OCI-LY7 (cell line): ENCODE data around the gene PDZRN4. TPM values are rescaled to one million over a fixed set of nuclear protein-coding genes. Genes with fewer than 3 reads are reported as not detected.

ENCODE experiments used
- BruUV-seq: library from RNA; stranded (reverse); fragments of 400-500 nt; replicated peaks from 2 replicates; lab custom pipeline; 2021; lab: Mats Ljungman, UMichigan
- CTCF ChIA-PET: fragments of 300-600 bp; sonication (Branson Sonifier 250); formaldehyde crosslinking; loops from one replicate; lab custom pipeline; 2022; ENCODE audit warnings: antibody characterized with exemption; ENCODE audit not compliant: unreplicated experiment; lab: Charles Lee
- POLR2A ChIA-PET: fragments of 300-600 bp; sonication (Branson Sonifier 250); formaldehyde crosslinking; loops from one replicate; lab custom pipeline; 2022; ENCODE audit warnings: antibody characterized with exemption; lab: Charles Lee
- DNase-seq: peaks from one replicate; pipeline ENCODE4 v3.0.0-alpha.2; 2015; ENCODE audit warnings: low spot score
- H2AFZ ChIP-seq: fragments of 200-600 bp; sonication (generic), shearing (Covaris generic); 2 replicates; pipeline ENCODE4 v1.6.1; 2014; ENCODE audit warnings: mild to moderate bottlenecking, antibody characterized with exemption, low read length, moderate library complexity
- H3K27ac ChIP-seq: fragments of 200-600 bp; sonication (generic); 2 replicates; pipeline ENCODE4 v1.5.1; 2014; ENCODE audit warnings: mixed run types, low read depth, mild to moderate bottlenecking, moderate library complexity, low read length, inconsistent platforms; ENCODE audit not compliant: poor library complexity, severe bottlenecking
- H3K36me3 ChIP-seq: fragments of 200-600 bp; sonication (generic); 2 replicates; pipeline ENCODE4 v1.6.1; 2014; ENCODE audit warnings: mild to moderate bottlenecking, antibody characterized with exemption, low read length, moderate library complexity, mixed read lengths; ENCODE audit not compliant: insufficient read depth
- H3K4me1 ChIP-seq: fragments of 200-600 bp; sonication (generic); 2 replicates; pipeline ENCODE4 v1.5.1; 2014; ENCODE audit warnings: mild to moderate bottlenecking, low read length; ENCODE audit not compliant: insufficient read depth, poor library complexity, severe bottlenecking
- H3K4me2 ChIP-seq: fragments of 200-600 bp; sonication (generic); 2 replicates; pipeline ENCODE4 v1.6.1; 2014; ENCODE audit warnings: mild to moderate bottlenecking, low read length
- H3K4me3 ChIP-seq: fragments of 200-600 bp; sonication (generic); 2 replicates; pipeline ENCODE4 v1.5.1; 2014; ENCODE audit warnings: mild to moderate bottlenecking, low read depth, low read length; ENCODE audit not compliant: poor library complexity, severe bottlenecking
- H3K79me2 ChIP-seq: fragments of 200-600 bp; sonication (generic); 2 replicates; pipeline ENCODE4 v1.6.1; 2016; ENCODE audit warnings: low read depth, mild to moderate bottlenecking, low read length, moderate library complexity, mixed read lengths; ENCODE audit not compliant: insufficient read depth
- H3K9me2 ChIP-seq: fragments of 200-600 bp; sonication (generic); 2 replicates; pipeline ENCODE4 v1.6.1; 2016; ENCODE audit warnings: mild to moderate bottlenecking, low read length, mixed read lengths; ENCODE audit not compliant: insufficient read depth
- H3K9me3 ChIP-seq: fragments of 200-600 bp; sonication (generic); 2 replicates; pipeline ENCODE4 v1.6.1; 2014; ENCODE audit warnings: mild to moderate bottlenecking, mixed run types, low read length, mixed read lengths
- H4K20me1 ChIP-seq: fragments of 200-600 bp; sonication (generic); 2 replicates; pipeline ENCODE4 v1.6.1; 2014; ENCODE audit warnings: mild to moderate bottlenecking, antibody characterized with exemption, low read length, moderate library complexity, mixed read lengths; ENCODE audit not compliant: insufficient read depth
- CTCF ChIP-seq: fragments of 200-600 bp; sonication (generic); conservative IDR thresholded peaks from 2 replicates; pipeline ENCODE4 v1.5.1; 2014; ENCODE audit warnings: mild to moderate bottlenecking, antibody characterized with exemption, low read length, moderate library complexity, mixed read lengths
- EZH2phosphoT487 ChIP-seq: fragments of 200-600 bp; sonication (generic); IDR thresholded peaks from 2 replicates; pipeline ENCODE4 v1.6.1; 2018; ENCODE audit warnings: low read depth, borderline replicate concordance, mild to moderate bottlenecking, mixed run types, antibody characterized with exemption, low read length, moderate library complexity, mixed read lengths
- intact Hi-C: fragments of 100-400 bp; cut with micrococcal nuclease; formaldehyde crosslinking; loops from one replicate; pipeline ENCODE4 v1.10.0; 2022; ENCODE audit not compliant: unreplicated experiment
- total RNA-seq, 2 experiments: library from RNA; depleted of rRNA in 1 of 2; stranded (reverse); fragments of >200 nt in 1 of 2; shearing (Covaris generic) in 1 of 2; gene quantifications; 2 replicates each; pipeline ENCODE4 v1.2.3, GENCODE V29; 2014 to 2022

PDZRN4 gene
- total RNA-seq, 2 experiments from 2014 or later: 6.8 to 16.8 TPM

GRCh38 chr12:41361738-41362137, 173.6 kb downstream of the PDZRN4 start:
- ChIA-PET POLR2A (no interaction called here), CTCF (no interaction called here)
- no TSS peak for BruUV-seq
- no peaks in the 10 kb centered on the region for H3K9me2 ChIP-seq
- H3K9me3 ChIP-seq: no peaks in the 10 kb centered on the region
- no peak overlapping the region for H2AFZ ChIP-seq
- DNase-seq: no peak
- no peaks in the 10 kb centered on the region for H4K20me1 ChIP-seq
- H3K4me1 ChIP-seq: no peaks in the 10 kb centered on the region
- no peaks in the 10 kb centered on the region for H3K36me3 ChIP-seq
- H3K27ac ChIP-seq: no peak overlapping the region
- H3K4me2 ChIP-seq: no peak overlapping the region
- H3K79me2 ChIP-seq: no peaks in the 10 kb centered on the region
- intact Hi-C loops: no loop called here
- no peak overlapping the region for H3K4me3 ChIP-seq
- TF ChIP-seq EZH2phosphoT487 (no peak), CTCF (no peak)

GRCh38 chr12:41362510-41362909, 174.4 kb downstream of the PDZRN4 start:
- Histone ChIP-seq H3K4me3 (no peak overlapping the region), H4K20me1 (no peaks in the 10 kb centered on the region), H3K9me2 (no peaks in the 10 kb centered on the region), H3K27ac (no peak overlapping the region), H3K4me1 (no peaks in the 10 kb centered on the region), H3K9me3 (no peaks in the 10 kb centered on the region), H2AFZ (no peak overlapping the region), H3K79me2 (no peaks in the 10 kb centered on the region), H3K4me2 (no peak overlapping the region), H3K36me3 (no peaks in the 10 kb centered on the region)
- DNase-seq: no peak
- POLR2A ChIA-PET: interaction anchor here (0.7 to 0.9 kb wide), 3 partner anchors 102 to 1382 kb away, joined by 3 read pairs; no protein-coding TSS in a partner anchor
- BruUV-seq: no TSS peak
- intact Hi-C loops: no loop called here
- TF ChIP-seq CTCF: no peak
- no peak for TF ChIP-seq EZH2phosphoT487
- CTCF ChIA-PET: no interaction called here

- Histone ChIP-seq H3K36me3 (no peaks in the 10 kb centered on the region), H3K9me3 (no peaks in the 10 kb centered on the region), H3K4me2 (no peak overlapping the region), H3K4me3 (no peak overlapping the region), H3K27ac (no peak overlapping the region), H3K4me1 (no peaks in the 10 kb centered on the region), H3K9me2 (no peaks in the 10 kb centered on the region), H2AFZ (no peak overlapping the region), H4K20me1 (no peaks in the 10 kb centered on the region), H3K79me2 (no peaks in the 10 kb centered on the region)
- intact Hi-C loops: no loop called here
- ChIA-PET POLR2A (interaction anchor here (0.7 to 0.9 kb wide), 3 partner anchors 101 to 1381 kb away, joined by 3 read pairs; no protein-coding TSS in a partner anchor), CTCF (no interaction called here)
- no peak for DNase-seq
- BruUV-seq: no TSS peak
- no peak for TF ChIP-seq EZH2phosphoT487
- no peak for TF ChIP-seq CTCF
Measured at GRCh38 chr12:41362931-41363330, 174.8 kb downstream of the PDZRN4 start.
